GM19395 (cell line): Measurements from ENCODE around the gene C13orf46.

Experiments used
- ATAC-seq: cut with Tn5 transposase; IDR thresholded peaks from one replicate; pipeline ENCODE4 v1.9.1; 2021; ENCODE audit warnings: mild to moderate bottlenecking, moderate library complexity; ENCODE audit not compliant: unreplicated experiment

The C13orf46 gene

DNA sequence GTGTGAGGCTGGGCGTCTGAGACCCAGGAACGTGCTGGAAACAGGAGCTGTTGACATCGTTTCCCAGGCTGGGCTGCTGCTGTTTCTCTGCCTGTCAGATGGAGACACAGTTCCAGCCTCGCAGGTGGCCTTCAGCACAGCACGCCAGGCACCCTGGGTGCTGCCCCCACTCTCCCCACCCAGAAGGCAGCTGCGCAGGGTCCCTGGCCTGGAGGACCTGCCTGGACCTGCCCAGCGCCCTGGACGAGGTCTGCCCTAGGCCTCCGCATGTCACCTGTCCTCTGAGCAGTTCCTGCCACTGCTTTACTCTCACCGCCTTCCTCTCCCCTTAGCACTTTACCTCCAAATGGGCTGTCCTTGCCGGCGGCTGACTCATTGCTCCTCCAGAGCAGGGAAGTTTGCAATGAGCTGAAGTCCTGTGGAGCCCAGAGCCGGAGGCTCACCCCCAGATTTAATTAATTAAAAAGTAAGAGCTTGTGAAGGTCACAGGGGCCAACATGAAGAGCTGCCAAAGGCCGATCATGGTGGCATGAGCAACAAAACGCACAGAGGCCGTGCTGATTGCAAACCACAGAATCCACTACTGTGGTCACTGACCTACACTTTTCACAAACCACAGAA lies 32.2 kb downstream of the C13orf46 start:
- ATAC-seq: no peak

- no peak for ATAC-seq
Observed at GRCh38 chr13:113939944-113940297, 34.0 kb downstream of the C13orf46 start.

DNA sequence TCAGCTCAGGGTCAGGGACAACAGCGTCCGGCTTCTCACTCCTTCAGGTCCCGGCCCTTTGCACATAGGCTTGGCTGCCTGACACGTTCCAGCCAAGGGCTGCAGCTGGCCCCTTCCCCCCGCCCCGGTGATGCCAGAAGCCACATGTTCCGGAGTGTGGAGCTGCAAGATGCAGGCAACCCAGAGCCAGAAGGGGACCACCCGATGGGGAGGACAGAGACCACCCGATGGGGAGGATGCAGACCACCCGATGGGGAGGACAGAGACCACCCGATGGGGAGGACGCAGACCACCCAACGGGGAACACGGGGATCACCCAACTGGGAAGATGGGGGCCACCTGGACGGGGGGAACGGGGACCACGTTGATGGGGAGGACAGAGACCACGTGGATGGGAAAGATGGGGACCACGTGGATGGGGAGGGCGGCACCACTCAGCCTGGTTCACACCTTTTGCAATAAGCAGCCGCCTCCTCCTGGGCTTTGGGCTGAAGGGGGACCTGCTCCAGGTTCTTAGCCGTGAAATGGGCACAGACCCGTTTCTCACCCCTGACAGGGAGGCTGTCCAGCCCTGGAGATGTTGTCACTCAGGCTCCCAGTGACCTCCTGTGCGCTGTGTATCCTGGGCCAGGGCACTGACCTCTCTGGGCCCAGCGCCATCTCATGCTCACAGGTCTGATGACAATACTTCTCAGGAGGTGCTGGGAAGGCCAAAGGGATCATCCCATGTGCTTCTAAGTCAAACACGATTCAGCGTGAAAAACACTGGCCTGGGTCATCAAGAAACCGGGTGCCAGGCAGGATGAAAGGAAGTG lies 34.5 kb downstream of the C13orf46 start:
- ATAC-seq: no peak

- no peak for ATAC-seq
Observed at GRCh38 chr13:113938716-113939115, 35.2 kb downstream of the C13orf46 start.

DNA sequence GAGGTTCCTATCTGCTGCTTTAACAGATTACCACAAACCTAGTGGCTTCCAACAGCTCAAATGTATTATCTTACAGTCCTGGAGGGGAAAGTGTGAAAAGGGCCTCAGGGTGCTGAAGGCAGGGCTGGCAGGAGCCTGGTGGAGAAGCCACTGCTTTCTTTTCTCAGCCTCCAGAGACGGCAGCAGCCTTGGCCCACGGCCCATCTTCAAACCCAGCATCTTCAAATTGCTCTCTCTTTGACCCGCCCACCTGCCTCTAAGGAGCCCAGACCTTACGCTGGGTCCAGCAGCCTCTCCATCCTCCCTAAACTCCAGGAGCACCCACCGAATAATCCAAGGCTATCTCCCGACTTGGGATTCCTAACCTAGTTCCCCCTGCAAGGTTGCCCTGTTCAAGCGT lies 35.6 kb downstream of the C13orf46 start:
- no peak for ATAC-seq

DNA sequence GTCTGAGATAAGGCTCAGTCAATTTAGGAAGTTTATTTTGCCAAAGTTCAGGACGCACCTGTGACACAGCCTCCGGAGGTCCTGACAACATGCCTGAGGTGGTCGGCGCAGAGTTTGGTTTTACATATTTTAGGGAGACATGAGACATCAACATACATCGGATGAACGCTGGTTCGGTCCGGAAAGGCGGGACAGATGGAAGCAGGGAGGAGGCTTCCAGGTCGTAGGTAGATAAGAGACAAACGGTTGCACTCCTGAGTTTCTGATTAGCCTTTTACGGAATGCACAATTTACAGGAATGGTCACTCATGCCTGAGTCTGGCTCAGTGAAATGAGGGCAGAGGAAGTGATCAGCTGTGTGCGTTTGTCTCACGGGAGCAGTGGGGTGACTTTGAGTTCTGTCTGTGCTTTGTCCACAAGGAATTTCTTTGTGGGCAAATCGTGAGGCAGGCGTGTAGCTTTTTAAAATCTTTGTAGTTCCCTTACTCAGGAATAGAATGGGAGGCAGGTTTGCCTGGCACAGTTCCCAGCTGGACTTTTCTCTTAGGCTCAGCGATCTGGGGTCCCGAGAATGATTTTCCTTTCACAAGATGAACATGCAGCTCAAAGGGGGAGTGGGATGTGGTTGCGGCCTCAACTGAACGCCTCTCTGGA lies 36.2 kb downstream of the C13orf46 start:
- no peak for ATAC-seq

DNA sequence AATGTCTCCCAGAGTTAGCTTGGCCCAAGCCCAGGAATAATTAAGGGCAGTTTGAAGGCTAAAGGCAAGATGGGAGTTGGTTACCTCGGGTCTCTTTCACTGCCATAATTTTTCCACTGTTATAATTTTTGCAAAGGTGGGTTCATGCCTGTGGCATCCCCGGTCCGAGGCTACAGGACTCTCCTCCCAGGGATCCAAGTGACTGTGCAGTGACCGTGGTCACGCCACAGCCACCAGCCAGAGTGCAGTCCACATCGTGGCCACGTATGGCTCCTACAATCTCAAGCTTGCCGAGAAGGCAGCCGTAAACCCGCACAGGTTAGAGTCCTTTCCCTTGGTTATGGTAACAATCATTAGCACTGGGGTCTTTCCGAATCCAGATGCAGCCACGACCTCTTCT lies 36.8 kb downstream of the C13orf46 start:
- no peak for ATAC-seq

- no peak for ATAC-seq
Observed at GRCh38 chr13:113936166-113936965, 37.5 kb downstream of the C13orf46 start.

DNA sequence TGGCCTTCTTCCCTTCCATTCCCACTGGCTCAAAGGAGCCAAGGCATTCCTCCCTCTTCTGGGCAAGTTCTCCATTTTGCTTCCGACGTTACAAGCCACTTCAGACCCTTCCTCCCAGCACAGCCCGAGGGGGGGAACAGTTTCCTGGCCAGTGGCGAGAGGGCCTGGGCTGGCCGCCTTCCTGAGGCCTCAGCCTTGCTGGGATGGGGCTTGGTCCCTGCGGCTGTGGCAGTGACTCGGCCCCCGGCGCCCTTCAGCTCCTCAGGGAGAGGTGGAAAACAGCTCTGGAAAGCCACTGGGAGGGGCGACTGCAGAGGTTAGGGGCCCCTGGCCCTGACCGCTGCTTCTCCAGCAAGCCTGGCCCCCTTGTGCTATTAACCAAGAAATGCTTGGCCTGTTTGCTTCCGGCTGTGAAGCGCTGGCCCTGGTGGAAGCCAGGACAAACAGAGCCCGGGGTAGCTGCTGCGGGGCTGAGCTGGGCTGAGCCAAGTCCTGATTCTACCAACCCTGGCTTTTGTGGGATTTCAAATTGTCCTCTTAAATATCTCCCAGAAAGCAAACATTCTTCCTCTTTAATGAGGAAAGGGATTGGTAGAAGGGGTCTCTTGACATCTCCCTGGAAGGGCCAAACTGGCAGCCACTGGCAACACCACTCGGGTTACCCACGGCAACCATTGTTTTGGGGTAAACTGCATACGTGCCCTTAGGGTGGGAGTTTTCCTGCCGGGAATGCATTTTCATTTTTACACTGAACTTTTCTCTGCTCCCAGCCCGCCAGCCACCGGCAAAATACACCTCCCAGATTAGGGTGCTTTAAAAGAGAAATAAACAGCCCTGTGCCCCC lies 38.7 kb downstream of the C13orf46 start:
- no peak for ATAC-seq

DNA sequence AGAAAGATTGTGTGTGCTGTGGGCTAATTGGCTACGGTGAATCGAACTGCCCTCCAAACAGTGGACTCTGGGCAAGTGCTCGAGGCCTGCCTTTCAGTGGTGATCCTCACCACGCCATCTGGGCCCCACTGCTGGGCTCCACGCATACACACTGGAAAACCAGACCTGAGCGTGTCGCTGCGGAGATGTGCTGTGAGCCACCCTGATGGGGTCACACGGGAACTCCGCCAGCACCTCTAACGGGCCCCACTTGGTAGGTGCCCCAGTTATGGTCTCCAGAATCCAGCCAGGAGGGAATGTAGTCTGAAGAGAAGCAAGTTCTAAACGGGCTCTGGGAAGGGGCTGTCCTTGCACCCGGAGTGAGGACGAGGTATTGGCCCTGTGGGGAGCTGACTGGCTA lies 39.3 kb downstream of the C13orf46 start:
- no peak for ATAC-seq

DNA sequence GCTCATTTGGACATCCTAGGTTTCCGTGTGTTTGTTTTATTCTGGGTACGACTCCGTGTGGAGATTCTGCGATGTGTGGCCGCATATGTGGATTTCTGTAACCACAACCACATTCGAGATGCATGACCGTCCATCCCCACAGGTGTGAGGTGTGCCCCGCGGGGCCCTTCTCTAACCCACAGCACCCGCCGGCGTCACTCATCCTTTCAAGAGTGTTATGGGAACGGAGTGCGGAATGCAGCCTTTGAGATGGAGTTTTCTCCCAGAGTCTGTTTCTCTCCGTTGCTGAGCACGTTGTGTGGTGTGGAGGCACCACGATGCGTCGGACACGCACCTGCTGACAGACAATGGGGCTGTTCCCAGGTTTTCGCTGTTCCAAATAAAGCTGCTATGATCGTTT lies 40.0 kb downstream of the C13orf46 start:
- no peak for ATAC-seq

- no peak for ATAC-seq
Observed at GRCh38 chr13:113931841-113932459, 41.9 kb downstream of the C13orf46 start.

DNA sequence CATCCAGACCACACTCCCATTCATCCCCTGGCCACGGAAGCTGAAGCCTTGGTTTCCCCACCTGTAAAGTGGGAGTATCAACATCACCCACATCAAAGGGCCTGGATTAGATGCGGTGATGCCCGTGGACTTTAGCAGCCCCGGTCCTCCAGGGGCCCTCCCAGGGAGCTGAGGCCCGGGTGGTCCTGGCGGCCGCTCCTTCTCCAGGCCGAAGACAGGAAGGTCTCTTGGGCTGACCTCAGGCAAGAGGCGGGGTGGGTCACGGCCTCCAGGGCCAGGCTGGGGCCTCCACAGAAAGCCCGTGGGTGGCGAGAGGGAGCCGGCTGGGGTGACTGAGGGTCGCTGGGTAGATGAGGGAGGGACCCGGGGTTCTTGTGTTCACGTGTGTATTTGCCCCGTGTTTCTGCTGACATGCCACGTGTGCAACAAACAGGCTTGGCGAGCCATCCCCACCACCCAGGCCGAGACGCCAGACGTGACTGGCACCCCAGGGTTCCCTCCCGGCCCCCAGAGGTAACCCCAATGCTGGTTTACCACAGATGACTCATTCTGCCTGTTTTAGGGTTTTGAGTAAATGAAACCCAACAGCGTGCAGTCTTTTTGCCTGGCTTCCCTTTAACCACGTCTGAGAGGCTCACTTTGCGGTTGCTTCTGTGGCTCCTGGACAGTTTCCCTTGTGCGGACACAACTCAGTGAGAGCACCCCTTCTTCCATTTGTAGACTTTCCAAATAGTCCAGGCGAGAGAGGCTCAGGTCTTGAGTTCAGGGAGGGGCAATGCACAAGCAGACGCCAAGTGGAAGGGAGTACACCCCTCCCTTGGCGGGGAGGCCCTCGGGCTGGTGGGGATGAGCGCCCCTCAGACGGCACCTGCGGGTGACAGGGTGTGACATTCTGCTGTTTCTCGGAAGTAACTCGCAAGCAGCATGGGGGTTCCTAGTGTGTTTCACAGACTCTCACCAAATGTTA lies 42.9 kb downstream of the C13orf46 start:
- no peak for ATAC-seq

DNA sequence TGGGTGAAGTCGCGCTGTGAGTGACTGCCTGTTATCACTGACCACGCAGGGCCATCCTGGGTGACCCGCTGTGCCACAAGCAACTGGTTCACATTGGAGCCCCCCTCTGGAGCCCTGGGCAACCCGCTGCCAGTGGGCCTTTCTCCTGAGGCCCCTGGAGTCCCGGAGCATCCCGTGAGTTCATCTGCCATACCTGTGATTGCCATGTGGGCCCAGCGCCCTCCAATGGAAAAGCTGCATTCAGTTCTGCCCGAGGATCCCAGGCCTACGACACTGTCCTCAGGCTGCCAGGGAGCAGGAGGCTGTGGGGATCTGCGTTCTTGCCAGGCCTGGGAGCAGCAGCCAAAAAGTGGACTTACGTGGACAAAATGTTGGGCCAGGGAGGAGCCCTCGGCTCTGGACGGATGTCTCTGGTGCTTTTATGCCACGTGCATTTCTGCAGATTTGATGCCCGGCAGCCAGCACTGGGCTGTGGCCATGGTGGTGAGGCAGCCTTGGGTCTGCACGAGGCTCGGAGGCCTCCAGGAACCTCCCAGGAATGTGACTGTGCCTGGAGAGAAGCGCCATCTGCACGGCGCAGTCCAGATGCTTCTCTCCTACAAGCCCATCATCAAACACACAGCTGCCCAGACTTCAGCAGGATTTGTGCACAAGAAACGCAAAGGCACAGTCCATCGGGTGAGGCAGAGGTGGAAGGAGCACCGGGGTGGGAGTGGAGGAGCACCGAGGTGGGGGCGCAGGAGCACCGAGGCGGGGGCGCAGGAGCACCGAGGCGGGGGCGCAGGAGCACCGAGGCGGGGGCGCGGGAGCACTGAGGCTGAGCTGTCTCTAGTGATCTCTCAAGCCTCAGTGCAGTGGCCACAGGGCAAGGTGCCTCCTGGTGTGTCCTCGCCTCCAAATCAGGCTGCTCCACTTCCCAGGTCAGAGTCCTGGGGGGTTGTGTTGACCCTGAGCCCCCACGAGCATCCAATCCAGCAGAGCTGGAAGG lies 44.0 kb downstream of the C13orf46 start:
- no peak for ATAC-seq

GRCh38 chr13:113928685-113929627 lies 44.9 kb downstream of the C13orf46 start:
- ATAC-seq: no peak
